GM23248 (cell line): ENCODE measurements around the gene GLB1L2. TPM values are rescaled to one million over a fixed set of nuclear protein-coding genes. Genes with fewer than 3 reads are reported as not detected.
A peak's percentile ranks its signal among the peaks of the same experiment; 100 is the strongest.

Experiments used
- DNase-seq: peaks from one replicate; pipeline ENCODE4 v3.0.0-alpha.2; 2015
- H2AFZ ChIP-seq: fragments of 200-600 bp; sonication (generic); 2 replicates; pipeline ENCODE4 v1.6.1; 2016; ENCODE audit warnings: antibody characterized with exemption
- H3F3A ChIP-seq: fragments of 200-600 bp; sonication (generic); 2 replicates; pipeline ENCODE4 v1.6.1; 2016; ENCODE audit warnings: mild to moderate bottlenecking, antibody characterized with exemption, mixed run types; ENCODE audit not compliant: insufficient read depth
- H3K27ac ChIP-seq: fragments of 200-600 bp; sonication (generic); 2 replicates; pipeline ENCODE4 v1.5.1; 2016; ENCODE audit warnings: mild to moderate bottlenecking
- H3K27me3 ChIP-seq: fragments of 200-600 bp; sonication (generic); replicated peaks from 2 replicates; pipeline ENCODE4 v1.6.1; 2016; ENCODE audit warnings: mild to moderate bottlenecking; ENCODE audit not compliant: insufficient read depth
- H3K36me3 ChIP-seq: fragments of 200-600 bp; sonication (generic); 2 replicates; pipeline ENCODE4 v1.6.1; 2016; ENCODE audit warnings: low read depth, mild to moderate bottlenecking
- H3K4me1 ChIP-seq: fragments of 200-600 bp; sonication (generic); 2 replicates; pipeline ENCODE4 v1.6.1; 2016; ENCODE audit warnings: mild to moderate bottlenecking; ENCODE audit not compliant: insufficient read depth
- H3K4me2 ChIP-seq: fragments of 200-600 bp; sonication (generic); one replicate; pipeline ENCODE4 v1.6.1; 2016; ENCODE audit warnings: mild to moderate bottlenecking; ENCODE audit not compliant: unreplicated experiment
- H3K4me3 ChIP-seq: fragments of 200-600 bp; sonication (generic); 2 replicates; pipeline ENCODE4 v1.5.1; 2016; ENCODE audit warnings: mild to moderate bottlenecking
- H3K79me2 ChIP-seq: fragments of 200-600 bp; sonication (generic); 2 replicates; pipeline ENCODE4 v1.6.1; 2016; ENCODE audit warnings: mild to moderate bottlenecking; ENCODE audit not compliant: insufficient read depth
- H3K9ac ChIP-seq: fragments of 200-600 bp; sonication (generic); 2 replicates; pipeline ENCODE4 v1.6.1; 2016; ENCODE audit warnings: mild to moderate bottlenecking
- H3K9me2 ChIP-seq: fragments of 200-600 bp; sonication (generic); 2 replicates; pipeline ENCODE4 v1.6.1; 2016; ENCODE audit warnings: mixed run types, mild to moderate bottlenecking, moderate library complexity; ENCODE audit not compliant: insufficient read depth
- H3K9me3 ChIP-seq: fragments of 200-600 bp; sonication (generic); one replicate; pipeline ENCODE4 v1.6.1; 2017; ENCODE audit warnings: low read depth
- H4K20me1 ChIP-seq: fragments of 200-600 bp; sonication (generic); 2 replicates; pipeline ENCODE4 v1.6.0; 2016; ENCODE audit not compliant: insufficient read depth
- EZH2 ChIP-seq: fragments of 200-600 bp; sonication (generic); IDR thresholded peaks from 2 replicates; pipeline ENCODE4 v1.6.1; 2018; ENCODE audit warnings: antibody characterized with exemption, mild to moderate bottlenecking; ENCODE audit not compliant: insufficient read depth, poor library complexity, severe bottlenecking
- EZH2phosphoT487 ChIP-seq: fragments of 200-600 bp; sonication (generic); IDR thresholded peaks from 2 replicates; pipeline ENCODE4 v1.6.1; 2018; ENCODE audit warnings: antibody characterized with exemption, moderate library complexity, mild to moderate bottlenecking, low read depth; ENCODE audit not compliant: insufficient read depth
- WGBS, 2 experiments: methylation state at CpG; one replicate each; pipeline ENCODE4 v1.1.6; 2015 to 2017; ENCODE audit warnings: low lambda C conversion rate in 2 of 2, low coverage in 1 of 2; ENCODE audit errors: missing lambda C conversion rate in 2 of 2; 5-methylcytosine and 5-hydroxymethylcytosine counted together
- in situ Hi-C: fragments of 300-500 bp; cut with MboI; formaldehyde crosslinking; loops from 2 replicates; pipeline ENCODE4 v1.15.0; 2020
- polyA plus RNA-seq: library from polyadenylated mRNA; unstranded; fragments of >200 nt; fragmentation: Nextera tagmentation; extraction: Ambion mirVana; gene quantifications from 2 replicates; pipeline ENCODE4 v1.2.1, GENCODE V29; 2016
- total RNA-seq: library from RNA; depleted of rRNA; stranded (reverse); fragments of >200 nt; shearing (Covaris generic); gene quantifications from 2 replicates; pipeline ENCODE4 v1.2.3, GENCODE V29; 2014

The GLB1L2 gene
- total and polyA plus RNA-seq, 2 experiments from 2014 or later, result 0.11 TPM; not detected in 1

DNA sequence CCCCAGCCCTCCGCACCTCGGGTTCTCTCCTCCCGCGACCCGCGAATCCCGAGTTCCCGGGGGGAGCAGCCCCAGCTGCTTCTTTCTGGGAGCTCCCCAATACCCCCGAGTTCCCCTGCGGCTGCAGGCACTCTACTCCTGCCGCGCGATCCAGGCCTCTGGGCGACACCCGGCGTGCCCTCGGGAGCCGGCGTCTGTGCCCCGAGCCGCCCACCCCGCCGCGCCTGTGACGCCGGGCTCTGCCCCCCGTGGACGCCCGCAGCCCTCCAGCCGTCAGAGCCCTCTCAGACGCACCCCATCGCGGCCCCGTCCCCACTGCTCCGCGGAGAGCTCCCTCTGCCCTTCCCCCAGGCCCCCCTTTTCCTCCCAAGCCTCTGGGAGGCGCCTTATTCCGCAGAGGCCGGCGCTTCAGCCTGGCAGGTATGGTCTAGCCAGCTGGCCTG lies 422 bp downstream of the GLB1L2 start:
- H3K36me3 ChIP-seq, result no peaks in the 10 kb centered on the region
- peak overlapping the region; percentile 56; the same call in 1 of the 2 replicates for H2AFZ ChIP-seq
- no peaks in the 10 kb centered on the region for H3K9me2 ChIP-seq
- no peaks in the 10 kb centered on the region for H4K20me1 ChIP-seq
- H3K79me2 ChIP-seq, result no peaks in the 10 kb centered on the region
- H3K4me1 ChIP-seq, result no peaks in the 10 kb centered on the region
- H3K4me3 ChIP-seq, result no peak overlapping the region
- H3K9me3 ChIP-seq, result no peaks in the 10 kb centered on the region
- 8 to 14% methylated on average over 8 to 24 of the region's 40 CpGs for WGBS, 2 experiments
- peaks cover 38% of the 10 kb centered on the region for H3K27me3 ChIP-seq
- H3K9ac ChIP-seq, result no peak overlapping the region
- H3K27ac ChIP-seq, result no peak overlapping the region
- H3F3A ChIP-seq, result no peaks in the 10 kb centered on the region
- TF ChIP-seq EZH2phosphoT487 (no peak), EZH2 (peak; percentile 52)
- no peak overlapping the region for H3K4me2 ChIP-seq
- DNase-seq, result no peak
- in situ Hi-C loops, result no loop called here

DNA sequence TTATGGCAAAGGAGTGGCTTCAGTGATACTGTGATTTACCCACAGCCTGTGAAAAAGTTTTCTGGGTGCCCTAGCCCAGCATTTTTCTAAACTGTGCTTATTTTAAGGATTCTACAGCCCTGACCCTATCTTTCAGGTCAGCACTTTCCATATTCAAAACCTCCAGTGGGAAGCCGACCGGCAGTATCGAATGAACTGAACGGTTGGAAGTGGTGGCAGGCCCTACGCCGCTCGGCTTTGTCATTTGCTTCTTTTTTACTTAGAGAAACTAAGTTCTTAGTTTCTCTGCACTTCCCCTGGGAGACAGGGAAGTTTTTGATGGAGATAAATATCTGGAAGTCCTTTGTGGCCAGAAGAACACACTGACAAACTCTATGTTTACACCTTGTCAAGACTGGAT lies 994 bp downstream of the GLB1L2 start:
- H4K20me1 ChIP-seq, result no peaks in the 10 kb centered on the region
- H3K79me2 ChIP-seq, result no peaks in the 10 kb centered on the region
- in situ Hi-C loops, result no loop called here
- 33% methylated on average over 7 of the region's 7 CpGs for WGBS, 2 experiments
- H3K9me2 ChIP-seq, result no peaks in the 10 kb centered on the region
- TF ChIP-seq EZH2 (no peak), EZH2phosphoT487 (no peak)
- no peaks in the 10 kb centered on the region for H3K9me3 ChIP-seq
- no peak for DNase-seq
- H3K9ac ChIP-seq, result no peak overlapping the region
- no peaks in the 10 kb centered on the region for H3F3A ChIP-seq
- no peaks in the 10 kb centered on the region for H3K36me3 ChIP-seq
- H3K4me2 ChIP-seq, result no peak overlapping the region
- H2AFZ ChIP-seq, result no peak overlapping the region
- no peaks in the 10 kb centered on the region for H3K4me1 ChIP-seq
- H3K27me3 ChIP-seq, result peaks cover 38% of the 10 kb centered on the region
- no peak overlapping the region for H3K27ac ChIP-seq
- no peak overlapping the region for H3K4me3 ChIP-seq

DNA sequence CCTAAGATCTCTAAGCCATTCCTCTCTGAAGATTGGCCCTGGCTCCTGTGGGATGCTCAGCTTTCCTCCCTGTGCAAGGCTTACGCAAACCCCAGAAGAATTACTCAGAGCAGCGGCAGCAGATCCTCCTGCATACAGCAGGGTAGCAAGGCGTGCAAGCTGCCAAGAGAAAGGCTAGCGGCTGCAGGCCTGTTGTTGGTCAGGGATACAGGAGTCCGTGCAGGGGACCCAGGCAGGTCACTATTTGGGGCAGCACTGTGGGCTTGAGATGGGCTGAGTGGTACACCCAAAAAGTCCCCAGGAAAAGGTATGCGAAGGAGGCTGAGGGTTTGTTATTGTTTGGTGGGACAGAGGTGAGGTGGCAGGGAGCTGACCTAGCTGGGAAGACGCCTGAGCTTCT lies 1.5 kb downstream of the GLB1L2 start:
- Histone ChIP-seq H3K4me2 (no peak overlapping the region), H3K27me3 (peaks cover 38% of the 10 kb centered on the region), H4K20me1 (no peaks in the 10 kb centered on the region), H3K36me3 (no peaks in the 10 kb centered on the region), H3F3A (no peaks in the 10 kb centered on the region), H3K9me2 (no peaks in the 10 kb centered on the region), H3K9me3 (no peaks in the 10 kb centered on the region), H3K79me2 (no peaks in the 10 kb centered on the region), H2AFZ (no peak overlapping the region), H3K9ac (no peak overlapping the region), H3K4me1 (no peaks in the 10 kb centered on the region), H3K4me3 (no peak overlapping the region), H3K27ac (no peak overlapping the region)
- in situ Hi-C loops, result no loop called here
- DNase-seq, result peak; percentile 40
- WGBS, 2 experiments, result 30 to 31% methylated on average over 7 of the region's 7 CpGs
- no peak for TF ChIP-seq EZH2phosphoT487
- TF ChIP-seq EZH2, result no peak

DNA sequence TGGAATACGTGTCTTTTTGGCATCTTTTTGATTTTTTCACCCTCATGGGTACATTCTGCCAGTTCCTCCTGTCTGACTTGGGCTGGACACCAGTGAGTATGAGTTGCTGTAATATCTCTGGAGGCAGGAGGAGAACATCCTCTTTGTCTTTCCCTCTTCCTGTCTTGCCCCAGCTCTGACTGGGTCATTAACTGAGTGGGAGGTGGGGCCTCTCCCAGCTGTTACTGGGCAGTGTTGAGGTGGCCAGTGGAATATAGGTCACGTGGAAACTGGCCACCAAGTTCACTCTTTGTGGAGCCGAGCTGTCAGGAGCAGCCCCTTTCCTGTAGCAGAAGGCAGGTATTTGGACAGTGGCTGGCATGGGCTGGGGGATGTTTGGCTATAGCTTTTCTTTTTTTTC lies 2.2 kb downstream of the GLB1L2 start:
- H3K4me3 ChIP-seq, result no peak overlapping the region
- no peak for DNase-seq
- no peak overlapping the region for H3K9ac ChIP-seq
- H3K27ac ChIP-seq, result no peak overlapping the region
- in situ Hi-C loops, result no loop called here
- H3K36me3 ChIP-seq, result no peaks in the 10 kb centered on the region
- 32 to 35% methylated on average over 3 of the region's 3 CpGs for WGBS, 2 experiments
- no peaks in the 10 kb centered on the region for H3K9me3 ChIP-seq
- no peak overlapping the region for H2AFZ ChIP-seq
- no peaks in the 10 kb centered on the region for H3K79me2 ChIP-seq
- no peaks in the 10 kb centered on the region for H3K4me1 ChIP-seq
- TF ChIP-seq EZH2phosphoT487 (no peak), EZH2 (no peak)
- H3K9me2 ChIP-seq, result no peaks in the 10 kb centered on the region
- H3K4me2 ChIP-seq, result no peak overlapping the region
- peaks cover 38% of the 10 kb centered on the region for H3K27me3 ChIP-seq
- H4K20me1 ChIP-seq, result no peaks in the 10 kb centered on the region
- no peaks in the 10 kb centered on the region for H3F3A ChIP-seq
